HG03064 (cell line): ENCODE data around the gene OBSCN.

ENCODE experiments used
- ATAC-seq: cut with Tn5 transposase; IDR thresholded peaks from one replicate; pipeline ENCODE4 v1.9.1; 2021; ENCODE audit warnings: low read depth; ENCODE audit not compliant: unreplicated experiment

The OBSCN gene

DNA sequence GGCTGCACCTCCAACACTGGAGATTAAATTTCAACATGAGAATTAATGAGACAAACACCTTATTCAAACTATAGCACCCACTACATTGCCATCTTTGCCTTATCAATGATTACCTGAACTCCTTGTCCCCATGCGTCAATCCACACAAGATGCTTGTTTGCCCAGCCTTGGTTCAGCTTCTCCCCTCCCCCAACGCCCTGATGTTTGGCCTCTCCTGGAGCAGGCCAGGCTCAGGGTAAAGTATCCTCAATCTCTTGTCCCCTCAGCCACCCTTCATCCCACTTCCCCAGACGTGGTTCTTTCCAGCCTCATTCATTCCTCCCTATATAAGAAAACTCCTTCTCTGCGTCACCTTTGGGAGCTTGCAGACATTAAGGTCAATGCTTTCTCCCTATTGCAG is 220.6 kb downstream of the OBSCN start:
- no peak for ATAC-seq
